GM18907 (cell line): Measurements from ENCODE around the gene CPNE2.

ENCODE experiments used
- ATAC-seq: cut with Tn5 transposase; IDR thresholded peaks from one replicate; pipeline ENCODE4 v1.9.1; 2021; ENCODE audit warnings: mild to moderate bottlenecking, moderate library complexity; ENCODE audit not compliant: unreplicated experiment

Gene CPNE2

GRCh38 chr16:57123216-57123973 lies 31.0 kb downstream of the CPNE2 start:
- ATAC-seq, result no peak

- ATAC-seq, result no peak
Measured at GRCh38 chr16:57123974-57124674, 31.7 kb downstream of the CPNE2 start.

- ATAC-seq, result no peak
Measured at GRCh38 chr16:57125376-57125775, 33.0 kb downstream of the CPNE2 start.

GRCh38 chr16:57125969-57126368 lies 33.6 kb downstream of the CPNE2 start:
- no peak for ATAC-seq

- ATAC-seq, result no peak
Measured at GRCh38 chr16:57126411-57126810, 34.0 kb downstream of the CPNE2 start.

GRCh38 chr16:57127037-57127763 lies 34.8 kb downstream of the CPNE2 start:
- peak; percentile 75 for ATAC-seq

- no peak for ATAC-seq
Measured at GRCh38 chr16:57127836-57128235, 35.5 kb downstream of the CPNE2 start.

GRCh38 chr16:57128771-57129389 lies 36.5 kb downstream of the CPNE2 start:
- ATAC-seq, result peak; percentile 51

- no peak for ATAC-seq
Measured at GRCh38 chr16:57130950-57131321, 38.6 kb downstream of the CPNE2 start.

GRCh38 chr16:57131351-57131970 lies 39.1 kb downstream of the CPNE2 start:
- ATAC-seq, result no peak

- ATAC-seq, result no peak
Measured at GRCh38 chr16:57132470-57132869, 40.1 kb downstream of the CPNE2 start.

- ATAC-seq, result no peak
Measured at GRCh38 chr16:57133031-57133430, 40.6 kb downstream of the CPNE2 start.

- ATAC-seq, result no peak
Measured at GRCh38 chr16:57133886-57134285, 41.5 kb downstream of the CPNE2 start.

GRCh38 chr16:57134982-57135381 lies 42.6 kb downstream of the CPNE2 start:
- ATAC-seq, result no peak

GRCh38 chr16:57137043-57137442 lies 44.7 kb downstream of the CPNE2 start:
- ATAC-seq, result no peak

- ATAC-seq, result no peak
Measured at GRCh38 chr16:57137566-57138273, 45.3 kb downstream of the CPNE2 start.

- no peak for ATAC-seq
Measured at GRCh38 chr16:57138281-57138935, 46.0 kb downstream of the CPNE2 start.

GRCh38 chr16:57140931-57141668 lies 48.7 kb downstream of the CPNE2 start:
- no peak for ATAC-seq
